ENCODE data around the gene PMVK.

Gene PMVK

DNA sequence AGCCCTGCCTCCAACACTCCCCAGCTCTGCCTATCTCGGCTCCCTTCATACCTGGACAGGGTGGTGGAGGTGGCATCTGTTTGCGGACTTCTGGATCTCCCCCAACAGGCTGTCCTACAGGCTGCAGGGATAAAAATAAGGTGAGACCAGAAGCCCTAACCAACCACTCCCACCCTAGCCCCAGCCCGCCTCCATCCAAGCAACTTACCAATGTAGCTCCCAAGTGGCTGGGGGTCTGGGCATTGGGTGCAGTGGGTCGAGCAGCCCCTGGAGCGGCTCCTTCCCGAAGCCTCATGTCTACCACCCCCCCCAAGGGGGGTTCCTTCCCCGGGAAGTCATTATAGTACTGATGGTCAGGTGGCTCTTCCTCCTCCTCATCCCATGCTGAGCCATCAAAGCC lies 29.6 kb upstream of the PMVK start:
- no peak for DNase-seq

GRCh38 chr1:154964359-154964758 lies 27.8 kb upstream of the PMVK start:
- no peak for DNase-seq

DNA sequence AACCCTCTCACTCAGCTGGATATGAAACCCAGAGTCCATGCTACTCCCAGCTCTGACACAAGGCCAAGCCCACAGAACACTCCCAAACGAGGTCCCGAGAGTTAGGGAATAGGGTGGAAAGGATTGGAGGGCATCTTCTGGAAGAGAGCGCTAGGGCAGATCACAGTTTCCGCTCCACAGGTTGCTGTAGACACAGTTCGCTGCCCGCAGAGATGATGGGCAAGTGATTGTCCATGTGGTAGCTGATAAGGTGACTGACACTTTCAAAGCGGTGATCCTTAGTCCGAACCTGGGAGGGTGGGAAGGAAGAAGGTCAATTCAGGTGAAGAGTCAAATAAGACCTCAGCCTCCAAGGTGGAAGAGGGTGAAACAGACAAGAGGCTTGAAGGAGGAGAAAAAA lies 27.1 kb upstream of the PMVK start:
- no peak for DNase-seq

DNA sequence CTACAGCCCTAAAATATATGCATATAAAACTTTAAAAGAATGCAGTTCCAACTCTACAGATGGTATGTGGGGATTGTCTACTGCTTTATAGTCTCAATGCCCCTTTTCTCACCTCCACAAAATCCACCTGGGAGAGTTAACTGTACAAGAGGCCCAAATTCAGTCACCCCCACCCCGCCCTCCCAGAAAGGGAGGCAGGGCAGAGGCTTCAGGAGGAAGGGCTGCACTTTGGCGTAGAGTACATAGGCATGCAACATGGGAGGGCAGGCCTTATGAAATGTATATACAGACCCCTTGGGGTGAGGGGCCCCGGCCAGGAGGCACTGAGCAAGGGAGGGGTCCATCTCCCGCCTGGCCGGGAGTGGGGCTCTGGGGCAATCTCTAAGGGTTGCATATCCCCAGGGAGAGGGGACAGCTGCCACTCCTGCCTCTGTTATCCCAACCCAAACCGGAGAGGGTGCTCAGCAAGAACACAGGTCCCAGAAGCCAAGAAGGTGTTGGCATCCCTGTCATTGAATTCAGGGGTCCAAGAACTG lies 26.3 kb upstream of the PMVK start:
- no peak for DNase-seq

GRCh38 chr1:154962156-154962749 lies 25.7 kb upstream of the PMVK start:
- no peak for DNase-seq

DNA sequence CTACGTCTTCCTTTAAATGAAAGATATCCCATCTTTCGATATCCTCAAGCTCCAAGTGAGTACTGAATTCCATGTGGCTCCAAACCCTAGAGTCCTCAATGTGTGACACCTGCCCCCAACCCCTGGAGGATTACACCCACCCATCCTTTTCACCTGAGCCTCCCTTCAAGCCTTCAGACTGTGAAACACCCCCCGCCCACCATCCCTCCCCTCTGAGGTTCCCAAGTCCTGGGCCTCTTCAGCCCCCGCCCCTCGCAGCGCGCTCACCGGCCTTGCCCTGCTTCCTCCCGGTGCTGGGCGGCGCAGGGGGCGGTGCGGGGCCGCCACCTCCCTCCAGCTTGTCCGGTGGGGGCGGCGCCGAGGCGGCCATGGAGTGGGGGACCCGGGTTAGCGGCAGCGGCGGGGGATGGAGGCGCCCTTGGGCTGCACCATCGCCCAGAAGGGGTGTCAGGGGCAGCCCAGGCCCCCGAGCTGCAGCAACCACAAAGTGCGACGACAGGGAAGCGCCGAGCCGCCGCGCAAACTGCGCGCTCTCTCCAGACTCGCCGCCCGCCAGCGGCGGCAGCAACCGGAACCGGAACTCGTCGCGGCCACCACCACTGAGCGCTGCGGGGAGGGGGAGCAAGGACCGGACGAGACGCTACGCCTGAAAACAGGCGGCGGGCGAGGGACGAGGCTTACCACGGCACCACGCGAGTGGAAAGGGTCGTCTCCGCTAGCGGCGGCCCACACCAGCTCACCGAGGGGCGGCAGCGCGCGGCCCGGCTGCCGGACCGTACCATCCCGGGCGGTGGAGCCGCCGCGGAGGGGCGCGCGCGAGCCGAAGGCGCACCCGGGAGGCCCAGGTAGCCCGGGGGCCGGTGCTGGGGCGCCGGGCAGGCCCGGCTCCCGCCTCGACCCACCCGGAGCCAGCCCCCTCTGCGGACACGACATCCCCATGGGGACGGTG lies 25.0 kb upstream of the PMVK start, which contains the start of gene PYGO2:
Gene PYGO2, minus strand, starts transcription at position 576 of the 949 bp plus-strand sequence. Its CDS starts 206 bp downstream, at position 370.
- peak; percentile 83 for DNase-seq

DNA sequence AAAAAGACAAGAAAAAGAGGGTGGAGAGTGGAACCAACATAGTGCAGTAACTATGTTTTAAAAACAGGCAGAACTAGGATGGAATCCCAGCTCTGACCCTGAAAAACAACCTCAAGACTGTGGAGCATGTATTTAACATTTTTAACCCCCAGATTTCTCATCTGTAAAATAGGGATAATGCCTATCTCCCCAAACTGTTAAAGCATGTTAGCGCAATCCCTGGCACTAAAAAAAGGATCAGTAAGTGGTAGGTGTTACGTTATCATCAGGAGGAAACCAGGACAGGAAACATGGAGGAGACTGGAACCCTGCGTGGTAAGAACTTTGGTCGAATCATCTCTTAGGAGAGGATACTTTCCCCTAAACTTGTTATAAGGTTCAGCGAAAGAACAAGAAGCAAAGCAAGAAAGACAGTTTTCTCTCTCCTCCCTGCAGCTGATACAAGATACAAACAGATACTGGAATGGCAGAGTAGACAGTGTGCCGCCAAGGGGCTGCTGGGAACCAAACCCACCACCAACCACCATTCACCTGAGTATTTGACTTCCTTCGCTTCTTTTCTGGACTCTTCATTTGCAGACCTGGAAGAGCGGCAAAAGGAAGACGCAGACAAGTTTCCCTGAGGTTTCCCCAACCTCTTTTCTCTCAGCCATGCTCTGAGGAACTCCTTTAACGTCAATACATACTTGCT lies 24.1 kb upstream of the PMVK start:
- no peak for DNase-seq

DNA sequence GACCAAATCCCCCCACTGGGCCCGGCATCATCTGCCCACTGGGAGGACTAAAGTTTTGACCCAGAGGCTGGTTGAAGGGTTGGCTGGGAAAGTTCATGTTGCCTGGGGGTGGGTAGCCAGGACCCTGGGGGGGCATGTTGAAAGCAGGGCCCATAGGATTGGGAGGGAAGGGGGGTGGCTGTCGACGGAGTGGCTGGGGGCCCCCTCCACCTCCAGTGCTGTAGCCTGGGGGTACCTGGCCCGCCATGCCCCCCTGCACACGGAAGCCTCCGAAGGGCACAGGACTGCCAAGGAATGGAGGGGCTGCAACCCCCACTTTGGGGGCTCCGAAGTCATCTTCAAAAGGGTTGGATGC lies 22.9 kb upstream of the PMVK start:
- no peak for DNase-seq

DNA sequence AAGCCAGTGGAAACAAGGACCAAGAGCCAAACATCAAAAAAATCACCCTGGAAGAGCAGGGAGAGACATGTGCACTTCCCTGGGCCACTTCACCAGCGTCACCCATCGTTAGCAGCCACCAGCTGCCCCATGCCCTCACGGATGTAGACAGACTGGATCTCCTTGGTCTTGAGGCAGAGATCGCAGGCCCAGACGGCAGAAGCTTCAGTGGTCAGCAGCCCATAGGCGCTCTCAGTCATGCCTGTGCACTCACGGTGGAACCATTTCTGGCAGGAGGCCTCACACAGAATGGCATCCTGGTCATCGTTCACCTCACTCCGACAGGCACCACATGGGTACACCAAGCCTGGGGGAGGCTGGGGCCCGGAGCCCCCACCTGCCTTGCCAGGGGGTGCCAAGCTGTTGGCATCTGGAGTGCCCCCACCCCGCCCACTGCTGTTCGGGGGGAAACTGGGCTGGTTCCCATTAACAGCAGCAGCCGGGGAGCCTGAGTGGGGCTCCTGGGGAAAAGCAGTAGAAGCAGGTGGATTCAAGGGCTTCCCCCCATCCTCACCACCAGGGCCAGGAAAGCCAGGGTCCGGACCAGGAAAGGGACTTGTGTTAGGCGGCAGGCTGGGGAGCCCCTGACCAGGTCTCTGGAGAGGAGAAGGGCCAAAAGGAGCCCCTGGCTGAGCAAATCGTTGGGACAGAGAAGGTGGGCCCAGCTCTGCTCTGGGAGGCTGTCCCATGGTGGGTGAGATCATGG lies 22.3 kb upstream of the PMVK start:
- no peak for DNase-seq

GRCh38 chr1:154958036-154958435 lies 21.5 kb upstream of the PMVK start:
- DNase-seq = no peak

- no peak for DNase-seq
These were observed 20.7 kb upstream of the PMVK start for GRCh38 chr1:154957091-154957657.

DNA sequence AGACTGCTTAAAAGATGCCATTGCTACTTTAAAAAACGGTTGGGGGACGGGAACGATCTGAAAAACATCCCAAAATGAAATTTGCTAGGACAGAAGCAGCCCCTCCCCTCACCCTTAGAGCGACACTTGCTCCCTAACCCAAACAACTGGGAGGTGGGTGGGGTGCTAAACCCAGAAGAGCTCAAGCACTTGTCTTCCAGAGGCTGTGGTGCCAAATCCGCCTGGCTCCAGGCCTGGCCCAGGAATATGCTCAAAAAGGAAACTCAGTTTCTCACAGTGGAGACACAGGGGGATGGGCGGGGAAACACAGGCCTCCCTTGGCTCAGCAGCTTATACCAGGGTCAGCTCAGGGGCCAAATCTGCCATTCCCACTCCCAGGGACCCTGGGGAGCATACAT lies 20.0 kb upstream of the PMVK start:
- DNase-seq = no peak

GRCh38 chr1:154955718-154956543 lies 19.4 kb upstream of the PMVK start, which contains the start of gene PBXIP1:
Gene PBXIP1 (minus strand): TSS chr1:154956099. CDS start chr1:154953721, 2,378 bp downstream.
- DNase-seq = no peak

DNA sequence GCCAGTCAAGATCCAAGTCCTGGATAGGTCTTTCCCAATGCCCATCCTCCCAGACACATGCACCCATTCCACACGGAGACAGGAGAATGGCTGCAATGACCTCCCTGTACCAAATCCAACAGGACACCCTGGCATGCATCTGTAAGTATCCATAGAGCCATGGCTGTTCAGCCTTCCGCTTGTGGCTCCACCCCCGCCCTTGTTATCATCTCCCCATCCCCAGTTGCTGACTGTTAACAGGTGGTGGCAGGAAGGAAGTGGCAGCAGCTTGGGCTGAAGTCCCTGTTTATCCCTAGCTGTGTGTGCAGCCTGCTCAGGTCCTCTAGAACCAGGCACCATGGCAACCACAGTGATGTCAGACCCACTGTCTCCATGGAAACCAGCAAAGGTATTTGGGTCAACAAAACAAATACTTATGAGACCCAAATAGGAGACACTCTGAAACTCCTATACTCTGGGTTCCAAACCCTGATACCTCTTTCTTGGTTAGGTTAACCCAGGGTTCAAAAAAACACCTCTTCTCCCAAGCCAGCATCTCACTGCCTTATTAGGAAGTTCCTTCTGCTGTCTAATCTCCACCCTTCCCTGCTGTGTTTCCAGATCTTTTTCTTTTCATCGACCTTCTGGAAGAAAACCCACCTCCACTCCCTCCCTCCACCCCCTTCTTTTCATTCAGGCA lies 18.7 kb upstream of the PMVK start:
- no peak for DNase-seq

DNA sequence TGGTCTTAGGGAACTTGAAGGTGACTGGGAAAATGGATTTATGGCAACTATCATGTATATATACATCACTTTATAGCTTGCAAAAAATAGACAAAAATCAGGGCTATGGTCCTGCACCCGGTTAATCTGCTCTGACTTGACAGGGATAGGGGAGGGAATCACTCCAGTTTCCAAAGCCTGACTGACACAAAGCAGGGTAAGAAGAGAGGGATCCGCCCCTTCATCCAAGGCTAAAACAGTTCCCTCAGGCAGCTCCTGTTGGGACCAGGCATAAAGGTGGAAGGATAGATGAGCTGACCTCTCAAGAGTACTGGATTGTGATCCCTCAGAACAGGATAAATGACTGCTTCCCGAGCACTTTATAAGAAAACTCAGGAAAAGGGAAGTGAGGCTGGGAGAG lies 18.0 kb upstream of the PMVK start:
- no peak for DNase-seq

DNA sequence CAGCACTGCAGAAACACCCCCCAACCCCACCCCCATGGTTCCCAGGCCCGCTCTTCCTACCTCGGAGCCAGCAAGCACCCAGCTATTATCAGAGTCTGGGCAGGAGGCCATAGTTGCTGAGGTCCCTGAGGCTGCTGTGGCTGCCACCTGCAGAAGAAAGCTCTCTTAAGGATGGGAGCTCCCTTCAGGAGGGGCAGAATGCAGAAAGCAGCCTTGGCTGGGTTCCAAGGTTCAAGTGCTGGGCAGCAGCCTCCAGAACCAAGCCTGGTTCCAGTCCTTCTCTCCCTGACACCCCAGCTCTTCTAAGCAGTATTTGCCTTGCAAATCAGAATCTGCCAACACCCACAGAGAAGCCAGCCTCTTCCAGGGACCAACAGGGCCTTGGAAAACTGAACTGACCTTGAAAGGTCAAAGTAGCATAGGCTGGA lies 17.1 kb upstream of the PMVK start:
- DNase-seq = no peak

DNA sequence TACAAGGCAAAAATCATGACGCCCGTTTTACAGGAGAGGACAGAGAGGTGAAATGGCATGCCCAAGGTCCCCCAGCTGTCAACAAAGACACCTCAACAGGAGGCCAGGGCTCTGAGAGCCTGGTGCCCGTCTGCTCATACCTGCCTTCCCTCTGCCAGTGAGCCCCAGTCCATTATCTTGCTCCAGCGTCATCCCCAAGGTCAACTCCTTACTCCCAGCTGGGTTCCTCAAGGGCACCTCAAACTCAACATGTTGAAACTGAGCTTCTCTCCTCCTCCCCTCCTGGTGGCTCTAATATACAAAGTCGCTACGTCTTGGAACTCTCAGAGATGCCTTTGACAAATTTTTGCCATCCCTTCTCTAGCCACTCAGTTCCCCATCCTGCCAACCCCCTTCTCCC lies 16.1 kb upstream of the PMVK start:
- no peak for DNase-seq

DNA sequence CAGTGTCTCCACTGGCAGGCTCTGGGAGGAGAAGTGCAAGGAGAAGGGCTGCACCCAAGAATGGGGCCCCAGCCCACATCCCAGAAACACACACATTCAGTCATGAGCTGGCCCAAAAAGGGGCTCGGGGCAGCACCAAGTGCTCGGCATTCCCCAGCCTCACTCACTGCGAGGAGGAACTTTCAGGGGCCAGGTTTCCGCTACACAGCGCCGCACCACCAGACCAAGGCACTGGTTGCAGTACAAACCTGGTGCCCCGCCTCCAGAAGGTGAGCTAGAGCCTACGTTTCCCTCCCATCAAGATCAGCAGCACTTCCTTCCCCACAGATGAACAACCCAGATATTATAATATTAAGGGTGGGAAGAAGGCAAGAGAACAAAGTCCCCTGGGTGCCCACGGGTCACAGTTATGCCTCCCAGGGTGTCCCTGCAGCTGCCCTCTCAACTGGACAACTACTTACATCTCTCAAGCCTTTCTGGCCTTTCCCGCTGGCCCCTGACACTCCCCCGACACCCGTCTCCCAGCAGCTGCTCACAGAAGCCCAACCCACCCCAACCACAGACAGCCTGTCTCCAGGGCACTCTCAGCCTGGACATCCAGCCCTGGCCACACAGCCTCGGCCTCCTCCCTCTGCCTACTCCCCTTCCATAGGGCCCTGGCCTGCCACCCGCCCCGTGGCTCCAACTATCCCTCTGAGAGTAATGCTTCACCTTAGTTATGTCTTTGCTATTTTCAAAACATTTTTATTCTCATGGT lies 15.6 kb upstream of the PMVK start:
- DNase-seq = no peak

DNA sequence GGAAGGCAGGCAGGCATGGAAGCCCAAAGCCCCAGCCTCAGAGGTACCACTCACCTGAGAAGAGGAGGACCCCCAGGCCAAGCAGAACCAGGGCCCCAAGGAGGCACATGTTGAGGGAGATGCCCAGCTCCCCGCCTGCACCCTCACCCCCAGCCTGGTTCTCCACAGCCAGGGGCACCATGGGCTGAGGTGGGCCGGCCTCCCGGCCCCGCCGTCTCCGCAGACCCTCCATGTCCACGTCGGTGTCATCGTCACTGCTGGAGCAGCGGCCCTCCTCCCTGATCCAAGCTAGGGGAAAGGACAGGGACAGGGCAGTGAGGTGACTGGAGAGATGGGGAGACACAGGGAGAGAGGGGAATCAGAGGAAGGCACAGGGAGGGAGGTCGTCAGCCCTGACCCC lies 11.6 kb upstream of the PMVK start:
- DNase-seq = no peak

All from activated gamma-delta T cell (primary cell).